GM18951 (cell line): Measurements from ENCODE around the gene SMARCE1.

Experiments used
- POLR2A ChIP-seq: IDR thresholded peaks from 4 replicates; pipeline ENCODE4 v1.6.1; 2011; ENCODE audit warnings: mild to moderate bottlenecking; ENCODE audit not compliant: insufficient read length, insufficient read depth; ENCODE audit errors: extremely low read depth
- in situ Hi-C: fragments of 300-500 bp; cut with MboI; formaldehyde crosslinking; loops from one replicate; pipeline ENCODE4 v1.12.0; 2022; ENCODE audit warnings: low sequenced_read_pairs, mixed read lengths, inconsistent platforms; ENCODE audit not compliant: unreplicated experiment

Gene SMARCE1

DNA sequence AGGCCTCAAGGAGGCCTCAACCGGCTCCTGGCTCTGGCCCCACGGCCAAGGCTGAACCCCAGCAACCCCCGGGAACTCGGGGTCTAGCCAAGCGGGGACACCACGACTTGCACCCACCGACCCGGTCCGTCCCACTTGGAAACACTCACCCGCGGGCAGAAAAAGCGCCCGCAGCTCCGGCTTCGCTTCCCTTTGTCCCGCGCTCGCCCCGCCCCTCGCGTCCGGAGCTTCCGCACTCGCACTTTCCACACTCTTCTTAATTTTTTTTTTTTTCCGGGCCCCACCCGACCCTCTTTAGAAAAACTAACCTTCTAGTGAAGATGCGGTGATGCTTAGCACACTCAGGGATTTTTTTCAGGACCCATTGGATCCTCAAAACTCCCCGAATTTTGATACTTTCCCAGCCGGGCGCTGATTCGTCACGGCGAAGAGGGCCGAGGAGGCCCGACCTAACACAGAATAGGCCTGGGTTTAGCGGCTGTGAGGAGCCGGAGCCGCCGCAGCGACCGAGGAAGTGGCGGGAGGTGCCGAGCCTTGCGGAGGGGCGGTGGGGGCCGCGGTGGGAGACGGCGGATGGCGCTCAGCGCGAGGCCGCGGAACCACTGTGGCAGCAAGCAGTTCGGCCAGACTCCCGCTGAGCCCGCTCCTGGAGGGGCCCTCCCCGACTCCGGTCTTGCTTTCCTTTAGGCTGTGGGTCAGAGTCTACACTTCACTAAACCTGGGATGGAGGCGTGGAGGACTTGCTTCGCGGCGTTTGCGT, at the start of gene SMARCE1:
TSS of gene SMARCE1 (minus strand) at position 195 of the 760 bp plus-strand sequence. CDS start 2,016 bp downstream, outside the sequence.
- TF ChIP-seq POLR2A: peak; percentile 64
- in situ Hi-C loops: no loop called here

DNA sequence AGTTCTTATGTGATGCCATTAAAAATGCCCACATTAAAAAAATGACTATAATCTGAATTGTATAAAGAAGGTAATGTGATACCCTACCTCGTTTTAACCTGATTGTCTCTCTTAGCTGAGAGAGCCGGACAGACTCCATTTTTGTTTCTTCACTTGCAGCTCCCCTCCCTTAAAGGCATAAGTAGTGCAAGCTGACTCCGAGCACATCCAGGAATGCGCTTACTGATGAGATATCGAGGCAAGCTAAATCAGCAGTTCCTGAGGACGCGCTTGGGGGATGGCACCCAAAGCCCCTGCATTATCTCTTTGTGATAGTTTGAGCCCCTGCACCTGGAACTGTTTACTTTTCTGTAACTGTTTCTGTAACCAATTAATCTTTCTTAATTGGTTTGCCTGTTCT, 49.7 kb upstream of the SMARCE1 start:
- TF ChIP-seq POLR2A: no peak
- in situ Hi-C loops: no loop called here

DNA sequence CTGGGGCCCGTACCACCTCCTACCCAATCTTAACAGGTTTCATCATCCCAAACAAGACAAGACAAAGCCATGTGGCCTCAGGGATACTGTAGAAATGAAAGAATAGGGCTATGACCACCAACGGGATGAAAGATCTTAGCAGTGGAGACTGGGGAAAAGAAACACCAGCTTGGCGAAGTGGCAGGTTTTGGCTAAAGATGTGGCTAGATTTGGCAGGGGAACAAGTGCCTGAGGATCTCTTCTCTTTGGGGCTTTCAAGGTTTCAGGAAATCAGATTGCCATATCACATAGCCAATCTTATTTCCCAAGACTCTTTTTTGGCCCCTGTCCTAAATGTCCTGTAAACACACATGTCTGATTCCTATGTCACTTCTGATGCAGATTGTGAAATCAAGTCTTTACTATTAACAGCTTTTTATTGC, 49.0 kb upstream of the SMARCE1 start:
- in situ Hi-C loops: no loop called here

DNA sequence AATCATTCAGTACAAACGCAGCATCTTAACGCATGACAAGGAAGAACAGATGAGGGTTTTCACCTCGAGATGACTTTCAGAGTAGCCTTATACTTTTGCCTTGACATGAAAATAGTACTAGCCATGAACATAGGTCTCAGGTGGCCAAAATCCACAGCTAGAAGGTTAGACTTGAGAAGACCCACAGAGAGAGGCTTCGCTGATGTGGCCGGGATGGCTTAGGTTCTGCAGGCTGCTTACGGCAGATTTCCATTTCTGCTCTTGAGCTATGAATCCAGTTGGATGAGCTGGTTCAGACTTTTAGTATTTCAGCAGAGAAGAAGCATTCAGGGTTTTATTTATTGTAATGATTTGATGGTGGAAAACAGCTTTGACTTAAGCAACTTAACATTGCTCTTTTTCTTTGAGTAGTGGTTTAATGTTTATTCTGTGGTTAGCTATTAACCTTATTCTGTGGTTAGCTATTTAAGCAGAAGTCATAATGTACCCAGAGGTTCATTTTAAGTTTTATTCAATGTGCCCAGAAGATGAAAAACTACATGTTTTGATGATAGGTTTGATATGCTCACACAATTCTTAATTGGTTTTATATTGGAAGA, 48.4 kb upstream of the SMARCE1 start:
- no peak for TF ChIP-seq POLR2A

More for the DNA sequence above, 49.0 kb upstream of the SMARCE1 start:
- no peak for TF ChIP-seq POLR2A

DNA sequence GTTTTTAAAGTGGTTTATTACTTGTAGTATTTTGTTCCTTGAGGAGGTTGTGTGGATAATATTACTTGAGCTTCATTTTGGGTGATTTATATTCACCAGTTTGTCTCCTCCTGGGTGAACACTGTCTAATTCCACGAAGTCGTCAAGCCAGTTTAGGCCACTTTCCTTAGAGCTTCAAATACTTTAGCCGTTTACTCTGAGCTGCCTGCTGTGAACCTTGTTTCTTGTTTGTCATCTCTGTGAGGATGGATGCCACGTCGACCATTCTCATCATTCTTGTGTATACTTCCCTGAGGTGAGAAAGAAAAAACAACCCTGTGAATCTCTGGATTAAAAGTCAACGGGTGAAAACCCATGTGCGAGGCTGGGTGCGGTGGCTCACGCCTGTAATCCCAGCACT, 47.0 kb upstream of the SMARCE1 start:
- in situ Hi-C loops: no loop called here

More for the DNA sequence above, 48.4 kb upstream of the SMARCE1 start:
- in situ Hi-C loops: no loop called here

DNA sequence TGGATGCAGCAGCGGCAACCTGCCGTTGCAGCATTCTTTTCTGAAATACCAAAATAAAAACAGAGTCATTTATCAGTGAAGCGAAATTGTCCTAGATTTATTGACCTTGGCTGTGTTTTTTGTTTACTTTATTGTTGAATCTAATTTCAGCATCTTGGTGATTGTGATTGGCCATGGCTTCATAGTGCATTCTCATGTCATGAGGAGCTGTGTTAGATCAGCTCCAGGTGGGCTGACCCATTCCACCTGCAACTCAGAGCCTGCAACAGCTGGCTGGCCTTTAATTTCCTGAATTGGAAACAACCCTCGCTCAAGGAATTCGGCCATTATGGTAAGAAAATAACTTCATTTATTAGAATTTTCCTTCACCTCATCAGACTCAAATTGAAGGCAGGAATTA, 39.5 kb upstream of the SMARCE1 start:
- in situ Hi-C loops: no loop called here
- TF ChIP-seq POLR2A: no peak

More for the DNA sequence above, 47.0 kb upstream of the SMARCE1 start:
- TF ChIP-seq POLR2A: no peak

DNA sequence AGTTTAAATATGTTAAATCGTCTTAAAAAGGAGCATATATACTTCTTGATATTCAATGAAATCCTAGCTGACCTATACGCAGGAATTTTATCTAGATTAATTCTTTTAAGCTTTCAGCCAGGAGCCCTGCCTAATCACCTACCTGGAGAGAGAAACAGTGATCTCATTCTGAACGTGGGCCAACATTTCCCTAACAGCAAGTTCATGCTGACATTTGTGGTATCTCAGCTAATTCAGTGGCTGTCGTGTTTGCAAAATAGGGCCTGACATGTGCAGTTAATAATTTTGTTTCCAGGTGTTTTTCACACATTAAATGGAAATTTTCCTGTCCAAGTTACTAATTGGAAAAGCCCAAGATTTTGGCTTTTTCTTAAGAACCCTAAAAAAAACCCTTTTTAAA, 38.6 kb upstream of the SMARCE1 start:
- in situ Hi-C loops: no loop called here

DNA sequence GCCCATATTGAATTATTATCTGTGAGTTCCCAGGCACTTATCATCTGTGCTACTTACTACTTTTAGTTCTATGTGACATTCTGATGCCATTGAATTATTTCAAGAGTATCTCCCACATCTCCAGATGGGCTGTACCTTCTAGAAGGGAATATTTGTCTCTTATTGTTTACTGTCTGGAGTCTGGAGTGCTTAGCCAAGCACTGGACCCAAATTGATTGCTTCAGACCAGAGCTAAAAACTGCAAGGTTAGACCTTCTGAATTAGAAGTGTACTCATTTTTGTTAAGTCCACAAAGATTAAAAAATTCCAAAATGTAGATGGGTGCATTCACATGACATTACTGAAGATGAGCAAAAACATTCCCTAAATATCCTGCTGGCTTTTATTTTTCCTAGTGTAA, 33.4 kb upstream of the SMARCE1 start:
- TF ChIP-seq POLR2A: no peak
- in situ Hi-C loops: no loop called here

More for the DNA sequence above, 38.6 kb upstream of the SMARCE1 start:
- TF ChIP-seq POLR2A: no peak

DNA sequence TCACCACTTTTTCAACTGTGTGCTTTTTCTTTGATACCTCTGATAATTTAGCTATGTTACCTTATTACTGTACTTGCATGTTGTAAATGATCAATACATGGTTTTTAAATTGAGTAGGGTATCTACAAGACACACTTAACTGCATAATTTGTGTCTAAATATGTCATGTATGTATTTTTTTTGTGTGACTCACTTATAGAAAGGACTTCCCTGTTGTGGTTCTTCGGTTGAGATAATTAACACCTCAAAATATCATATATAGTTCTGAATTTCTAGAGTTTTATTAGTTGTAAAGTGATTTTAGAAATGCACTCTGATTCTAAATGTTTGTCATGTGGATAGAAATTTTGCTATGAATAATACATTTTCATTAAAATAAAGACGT, 31.9 kb upstream of the SMARCE1 start:
- in situ Hi-C loops: no loop called here
- no peak for TF ChIP-seq POLR2A

DNA sequence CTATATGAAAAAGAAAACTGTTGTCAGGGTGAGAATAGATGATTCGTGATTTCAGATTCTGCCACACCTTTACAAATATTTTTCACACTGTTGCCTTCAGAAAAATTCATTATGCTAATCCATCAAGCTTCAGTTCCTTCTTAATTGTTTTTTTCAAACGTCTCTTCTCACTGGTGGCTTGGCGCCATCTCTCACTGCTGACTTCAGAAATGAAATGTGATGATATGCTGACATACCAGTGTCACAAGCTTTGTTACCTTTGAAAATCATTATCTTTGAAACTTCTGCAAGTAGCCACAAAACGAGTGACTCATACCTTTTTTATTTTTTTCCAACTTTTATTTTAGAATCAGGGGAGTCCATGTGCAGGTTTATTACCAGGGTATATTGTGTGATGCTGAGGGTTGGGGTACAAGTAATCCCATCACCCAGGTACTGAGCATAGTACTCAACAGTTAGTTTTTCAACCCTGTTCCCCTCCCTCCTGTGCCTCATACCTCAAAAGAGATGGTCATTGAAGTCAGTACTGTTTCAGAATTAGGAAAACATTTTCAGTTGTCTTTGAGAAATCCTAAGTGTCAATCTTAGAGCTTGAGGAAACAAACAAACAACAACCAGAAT, 31.4 kb upstream of the SMARCE1 start:
- in situ Hi-C loops: no loop called here
- no peak for TF ChIP-seq POLR2A

DNA sequence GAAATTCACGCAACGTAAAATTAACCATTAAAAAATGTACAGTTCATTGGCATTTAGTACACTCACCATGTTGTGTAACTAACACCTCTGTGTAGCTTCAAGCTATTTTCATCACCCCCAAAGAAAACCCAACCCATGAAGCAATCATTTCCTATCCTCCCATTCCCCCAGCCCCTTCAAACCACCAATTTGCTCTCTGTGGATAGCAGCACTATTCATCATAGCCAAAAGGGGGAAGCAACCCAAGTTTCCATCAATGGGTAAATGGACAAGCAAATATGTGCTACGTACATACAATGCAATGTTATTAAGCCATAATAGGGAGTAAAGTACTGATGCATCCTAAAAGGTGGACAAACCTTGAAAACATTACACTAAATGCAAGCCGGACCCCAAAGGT, 28.3 kb upstream of the SMARCE1 start:
- in situ Hi-C loops: no loop called here
- no peak for TF ChIP-seq POLR2A

DNA sequence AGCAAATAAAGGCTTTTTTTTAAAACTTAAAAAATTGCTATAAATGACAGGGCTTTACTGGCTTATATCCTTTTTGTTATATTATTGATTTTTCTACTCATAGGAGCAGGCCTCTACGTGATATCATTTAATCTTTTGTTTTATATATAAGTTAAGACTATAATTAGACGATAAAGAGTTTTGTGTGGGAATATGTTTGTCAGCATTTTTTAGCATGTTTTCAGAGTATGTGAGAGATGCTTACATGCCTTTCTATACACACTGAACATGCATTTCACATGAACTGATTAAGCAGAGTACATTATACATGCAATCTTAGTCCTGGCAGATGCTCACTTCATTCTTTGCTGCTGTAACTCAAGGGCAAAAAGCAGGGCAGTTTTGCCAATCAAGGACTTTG, 25.0 kb upstream of the SMARCE1 start:
- in situ Hi-C loops: no loop called here
- TF ChIP-seq POLR2A: no peak

DNA sequence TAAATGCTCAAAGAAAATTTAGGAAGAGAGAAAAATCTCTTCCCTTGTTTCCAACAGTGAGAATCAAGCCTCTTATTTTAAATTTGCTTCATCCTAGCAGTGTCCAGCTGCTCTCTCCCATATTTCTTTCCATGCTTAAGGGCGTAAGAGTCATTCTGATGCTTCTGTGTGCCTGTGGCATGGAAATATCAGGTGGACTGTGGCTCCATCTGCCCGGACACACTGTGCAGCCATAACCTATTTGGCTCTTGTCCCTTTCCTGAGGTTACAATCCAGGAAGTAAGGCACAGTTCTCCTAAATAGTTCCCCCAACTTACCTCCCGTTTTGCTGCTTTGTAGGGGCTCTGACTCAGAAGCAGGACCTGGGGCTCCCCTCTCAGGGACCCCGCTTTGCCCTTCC, 23.7 kb upstream of the SMARCE1 start:
- no peak for TF ChIP-seq POLR2A
- in situ Hi-C loops: no loop called here

DNA sequence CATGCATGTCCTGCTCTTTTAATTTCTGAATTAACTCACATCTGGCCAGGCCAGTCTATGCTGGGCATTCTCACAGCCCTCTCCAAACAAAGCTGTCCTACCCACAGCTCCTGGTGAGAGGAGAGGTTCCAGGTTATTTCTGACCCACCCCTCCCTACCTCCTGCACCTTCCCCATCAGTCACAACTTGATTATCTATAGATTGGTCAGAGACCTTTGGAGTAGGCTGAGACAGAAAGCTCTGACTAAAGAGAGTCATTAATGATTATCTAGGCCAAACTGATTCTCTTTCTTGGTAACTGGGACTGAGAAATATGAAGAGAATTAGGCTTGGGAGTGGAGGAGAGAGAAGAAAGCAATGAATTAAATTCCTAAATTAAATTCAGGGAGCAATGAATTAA, 18.7 kb upstream of the SMARCE1 start:
- in situ Hi-C loops: no loop called here

More for the DNA sequence above, 18.7 kb upstream of the SMARCE1 start:
- no peak for TF ChIP-seq POLR2A
